Measurements from ENCODE around the gene PCK1.

Gene PCK1

DNA sequence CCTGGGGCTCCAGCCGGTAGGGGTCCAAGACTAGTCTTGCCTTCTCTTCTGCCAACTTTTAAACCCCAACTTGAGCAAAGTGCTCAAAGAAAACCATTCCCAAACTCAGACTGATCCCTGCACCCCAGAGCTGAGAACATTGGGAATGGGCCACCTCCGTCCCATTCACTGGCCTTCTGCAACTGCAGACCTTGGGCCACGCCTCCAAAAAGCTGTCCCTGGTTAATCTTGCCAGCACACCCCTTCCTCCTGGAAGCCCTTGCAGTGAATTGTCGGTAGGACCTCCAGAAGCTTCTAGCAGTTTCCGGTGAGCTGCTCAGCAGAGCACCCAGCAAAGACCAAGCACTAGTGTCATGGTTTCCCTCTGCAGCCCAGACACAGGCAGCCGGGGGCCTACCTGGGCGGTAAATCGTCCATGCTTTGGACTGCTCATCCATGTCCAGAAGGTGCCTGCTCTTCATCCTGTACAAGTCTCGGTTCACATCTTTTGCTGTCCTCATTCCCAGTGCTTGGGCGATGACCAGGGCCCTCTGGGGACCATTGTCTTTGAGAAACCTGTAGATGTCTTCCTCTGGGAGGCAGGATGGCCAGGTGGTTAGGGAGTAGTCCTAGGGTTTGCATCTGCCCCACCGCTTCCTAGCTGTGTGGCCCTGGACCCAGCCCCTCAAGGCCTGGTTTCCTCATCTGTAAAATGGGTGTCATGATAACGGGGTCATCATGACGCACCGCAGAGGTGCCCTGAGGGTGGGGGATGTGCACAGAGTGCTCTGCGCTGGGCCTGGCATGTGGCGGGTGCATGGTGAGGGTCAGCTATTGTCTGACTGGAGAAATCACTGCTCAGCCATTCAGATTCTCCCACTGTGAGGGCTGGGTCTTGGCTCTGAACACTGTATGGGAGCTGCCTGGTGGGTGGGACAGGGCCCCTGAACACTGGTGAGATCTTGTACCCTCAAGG lies 53.9 kb downstream of the PCK1 start:
- Histone ChIP-seq H3K9ac (ENCODE audit: low read depth in 1 of 2, low read length in 2 of 2) (no peak overlapping the region), H3K4me1 (ENCODE audit: control insufficient read depth in 2 of 2, insufficient read depth in 2 of 2, low read length in 2 of 2) (peaks cover 10 to 17% of the 10 kb centered on the region in 2 donors), H3K27me3 (ENCODE audit: control insufficient read depth in 2 of 2, insufficient read depth in 2 of 2, low read length in 2 of 2) (no peaks in the 10 kb centered on the region), H3K9me3 (ENCODE audit: control insufficient read depth in 2 of 2, low read length in 2 of 2) (no peaks in the 10 kb centered on the region), H3K36me3 (ENCODE audit: control insufficient read depth in 2 of 2, insufficient read depth in 2 of 2, low read length in 2 of 2) (peaks cover 0 to 5% of the 10 kb centered on the region in 2 donors), H3K4me3 (ENCODE audit: low read length in 2 of 2) (no peak overlapping the region), H3K27ac (ENCODE audit: low read depth in 2 of 2, low read length in 2 of 2) (no peak overlapping the region)

GRCh38 chr20:57615445-57615811 lies 54.5 kb downstream of the PCK1 start:
- Histone ChIP-seq H3K9me3 (ENCODE audit: control insufficient read depth in 2 of 2, low read length in 2 of 2) (no peaks in the 10 kb centered on the region), H3K27me3 (ENCODE audit: control insufficient read depth in 2 of 2, insufficient read depth in 2 of 2, low read length in 2 of 2) (no peaks in the 10 kb centered on the region)

DNA sequence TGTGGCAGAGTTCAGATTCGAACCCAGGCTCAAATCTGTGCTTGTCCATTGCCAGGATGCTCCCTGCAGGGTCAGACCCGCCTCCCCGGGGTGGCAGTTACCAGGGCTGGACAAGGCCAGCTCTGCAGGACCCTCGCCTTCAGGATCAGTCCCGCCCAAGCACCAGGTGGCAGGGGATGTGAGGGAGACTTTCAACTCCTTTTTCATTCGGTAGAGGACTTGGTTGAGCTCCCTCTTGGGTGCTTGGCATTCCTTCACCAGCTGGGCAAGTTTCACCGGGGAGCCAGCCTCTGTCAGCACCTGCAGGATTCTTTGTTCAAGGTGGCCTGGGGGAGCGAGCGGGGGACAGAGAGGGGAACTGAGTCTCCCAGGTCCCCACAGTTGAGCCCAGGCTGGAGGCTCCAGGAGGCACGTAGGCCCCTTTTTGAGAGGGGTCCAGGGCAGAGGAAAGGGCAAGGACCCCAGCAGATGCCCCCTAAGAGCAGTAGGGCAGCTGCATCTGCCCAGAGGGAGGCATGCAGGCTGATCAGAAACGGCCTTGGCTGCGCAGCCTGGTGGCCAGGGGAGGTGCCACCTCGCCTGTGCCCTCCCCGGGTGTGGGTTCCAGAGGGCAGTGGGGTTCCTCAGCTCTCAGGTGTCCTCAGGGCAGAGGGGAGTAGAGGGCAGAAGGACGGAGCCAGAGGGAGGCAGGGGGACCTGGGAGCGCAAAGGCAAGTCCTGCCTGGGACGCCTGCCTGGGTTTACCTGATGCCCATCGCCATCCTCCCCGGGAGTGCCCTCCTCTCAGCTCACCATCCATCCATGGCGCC lies 55.4 kb downstream of the PCK1 start:
- Histone ChIP-seq H3K27me3 (ENCODE audit: control insufficient read depth in 2 of 2, insufficient read depth in 2 of 2, low read length in 2 of 2) (no peaks in the 10 kb centered on the region), H3K4me1 (ENCODE audit: control insufficient read depth in 2 of 2, insufficient read depth in 2 of 2, low read length in 2 of 2) (peaks cover 20 to 22% of the 10 kb centered on the region in 2 donors), H3K36me3 (ENCODE audit: control insufficient read depth in 2 of 2, insufficient read depth in 2 of 2, low read length in 2 of 2) (peaks cover 0 to 5% of the 10 kb centered on the region in 2 donors), H3K4me3 (ENCODE audit: low read length in 2 of 2) (no peak overlapping the region), H3K27ac (ENCODE audit: low read depth in 2 of 2, low read length in 2 of 2) (no peak overlapping the region), H3K9ac (ENCODE audit: low read depth in 1 of 2, low read length in 2 of 2) (no peak overlapping the region), H3K9me3 (ENCODE audit: control insufficient read depth in 2 of 2, low read length in 2 of 2) (no peaks in the 10 kb centered on the region)

More at GRCh38 chr20:57615445-57615811, 54.5 kb downstream of the PCK1 start:
- H3K4me3 ChIP-seq (ENCODE audit: low read length in 2 of 2): no peak overlapping the region
- peaks cover 0 to 5% of the 10 kb centered on the region in 2 donors for H3K36me3 ChIP-seq (ENCODE audit: control insufficient read depth in 2 of 2, insufficient read depth in 2 of 2, low read length in 2 of 2)
- H3K9ac ChIP-seq (ENCODE audit: low read depth in 1 of 2, low read length in 2 of 2): no peak overlapping the region
- H3K27ac ChIP-seq (ENCODE audit: low read depth in 2 of 2, low read length in 2 of 2): no peak overlapping the region
- peaks cover 14 to 17% of the 10 kb centered on the region in 2 donors for H3K4me1 ChIP-seq (ENCODE audit: control insufficient read depth in 2 of 2, insufficient read depth in 2 of 2, low read length in 2 of 2)

- Histone ChIP-seq H3K36me3 (ENCODE audit: control insufficient read depth in 2 of 2, insufficient read depth in 2 of 2, low read length in 2 of 2) (peaks cover 0 to 5% of the 10 kb centered on the region in 2 donors), H3K4me3 (ENCODE audit: low read length in 2 of 2) (peak overlapping the region in 1 of 2 donors; percentile 73), H3K4me1 (ENCODE audit: control insufficient read depth in 2 of 2, insufficient read depth in 2 of 2, low read length in 2 of 2) (peaks cover 27 to 29% of the 10 kb centered on the region in 2 donors), H3K9ac (ENCODE audit: low read depth in 1 of 2, low read length in 2 of 2) (peak overlapping the region in 1 of 2 donors; percentile 14), H3K27ac (ENCODE audit: low read depth in 2 of 2, low read length in 2 of 2) (peak overlapping the region in 1 of 2 donors; percentile 76), H3K27me3 (ENCODE audit: control insufficient read depth in 2 of 2, insufficient read depth in 2 of 2, low read length in 2 of 2) (no peaks in the 10 kb centered on the region), H3K9me3 (ENCODE audit: control insufficient read depth in 2 of 2, low read length in 2 of 2) (no peaks in the 10 kb centered on the region)
These were observed 56.3 kb downstream of the PCK1 start for GRCh38 chr20:57617079-57617795.

All from mucosa of rectum (tissue), 2 donors.